Heart left ventricle (tissue), 13 donors: ENCODE results near the gene PEPD.

Experiments used
- CTCF ChIP-seq, 12 donors: fragments of 200-600 bp; sonication (generic) in 4 of 12; IDR thresholded peaks; one replicate each; pipeline versions ENCODE4 v1.5.0 to v1.8.0; 2018 to 2022; ENCODE audit warnings: antibody characterized with exemption in 12 of 12, mild to moderate bottlenecking in 5 of 12
- POLR2A ChIP-seq, 2 donors: fragments of 450-650 bp; IDR thresholded peaks; one replicate each; pipeline ENCODE4 v1.6.1; 2017; ENCODE audit warnings: antibody characterized with exemption in 2 of 2, mild to moderate bottlenecking in 2 of 2, moderate library complexity in 2 of 2
- donor health status: ischemic (EF 13 %, LVEDD 7.1; RV severe dilation, severe dysfunction).
- donor health status: DM: no; HTN: yes; CAD: no.
- donor health status: DM: no; HTN: no; CAD: no.
- donor health status: ischemic (EF 25% LVEDD 6.9; RV normal size, moderate dysfunction).
- donor health status: ischemic (EF 25% LVEDD 5.7; RV mildly dilated, moderate dysfunction).
- donor health status: ischemic (EF 35%, LVEDD 5.7; RV mildly dilated, moderate dysfunction).
- donor health status: nonischemic (EF 11% LVEDD 7.7; RV severe dilation, severe dysfunction).
- donor health status: DM: yes; HTN: yes; CAD: no.
- donor health status: PGD.
- donor health status: ischemic (EF 29% LVEDD 5.4; RV normal size, mild dysfunction).
- donor health status: nonischemic (EF 23%, LVEDD 6.1; RV moderate dilation, normal function).

- TF ChIP-seq POLR2A (IDR thresholded peaks at IDR 0.05) (no peak), CTCF (IDR thresholded peaks at IDR 0.05) (no peak)
Observed at GRCh38 chr19:33504058-33504444, 17.5 kb downstream of the PEPD start.
